ENCODE measurements around the gene RPA3.

The RPA3 gene

GRCh38 chr7:7650682-7651206 lies 67.7 kb downstream of the RPA3 start:
- no peak for DNase-seq

- DNase-seq: no peak
These were observed 70.8 kb downstream of the RPA3 start for GRCh38 chr7:7647495-7648036.

- DNase-seq: peak; percentile 25
These were observed 76.3 kb downstream of the RPA3 start for GRCh38 chr7:7642081-7642480.

- no peak for DNase-seq
These were observed 77.2 kb downstream of the RPA3 start for GRCh38 chr7:7641129-7641663.

- DNase-seq: peak; percentile 100
These were observed 77.9 kb downstream of the RPA3 start, which contains the start of gene UMAD1 for GRCh38 chr7:7640221-7641128. Gene UMAD1 (plus strand): TSS chr7:7640752. CDS start chr7:7673372, 32,620 bp downstream.

DNA sequence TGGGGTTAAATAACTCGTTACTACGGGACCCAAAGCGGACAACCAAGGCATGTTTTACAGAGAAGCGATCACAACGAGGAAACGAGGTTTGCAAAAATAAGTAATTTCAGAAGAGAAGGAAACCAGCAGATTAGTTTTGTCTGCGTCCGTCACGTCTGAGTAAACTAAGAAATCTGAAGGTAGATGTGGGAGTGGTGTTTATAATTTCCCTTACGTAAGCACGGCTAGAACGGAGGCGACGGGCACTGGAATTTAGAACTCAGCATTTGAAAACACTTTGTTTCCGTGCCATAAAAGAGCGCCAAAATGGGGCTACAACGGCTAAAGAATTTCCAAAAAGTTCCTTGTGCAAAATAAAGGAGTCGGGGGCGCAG lies 78.6 kb downstream of the RPA3 start:
- peak; percentile 50 for DNase-seq

DNA sequence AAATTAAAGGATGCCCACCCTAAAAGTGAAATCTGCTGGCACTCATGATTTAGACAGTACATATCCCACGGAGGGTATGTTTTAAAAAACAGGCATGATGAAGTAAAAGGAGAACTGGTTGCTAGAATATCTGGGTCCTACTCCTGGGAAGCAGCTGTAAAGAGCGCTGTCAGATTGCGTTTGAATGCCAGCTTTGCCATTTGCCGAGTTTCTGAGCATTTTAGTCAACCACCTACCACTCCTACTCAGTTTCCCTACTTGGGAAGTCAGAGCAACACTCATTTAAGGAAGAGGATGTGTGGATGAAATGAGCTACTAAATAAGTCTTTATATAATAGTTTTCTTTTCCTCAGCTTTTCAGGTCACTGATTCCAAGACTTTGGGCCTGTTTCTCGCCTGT lies 79.0 kb downstream of the RPA3 start:
- DNase-seq: peak; percentile 30

DNA sequence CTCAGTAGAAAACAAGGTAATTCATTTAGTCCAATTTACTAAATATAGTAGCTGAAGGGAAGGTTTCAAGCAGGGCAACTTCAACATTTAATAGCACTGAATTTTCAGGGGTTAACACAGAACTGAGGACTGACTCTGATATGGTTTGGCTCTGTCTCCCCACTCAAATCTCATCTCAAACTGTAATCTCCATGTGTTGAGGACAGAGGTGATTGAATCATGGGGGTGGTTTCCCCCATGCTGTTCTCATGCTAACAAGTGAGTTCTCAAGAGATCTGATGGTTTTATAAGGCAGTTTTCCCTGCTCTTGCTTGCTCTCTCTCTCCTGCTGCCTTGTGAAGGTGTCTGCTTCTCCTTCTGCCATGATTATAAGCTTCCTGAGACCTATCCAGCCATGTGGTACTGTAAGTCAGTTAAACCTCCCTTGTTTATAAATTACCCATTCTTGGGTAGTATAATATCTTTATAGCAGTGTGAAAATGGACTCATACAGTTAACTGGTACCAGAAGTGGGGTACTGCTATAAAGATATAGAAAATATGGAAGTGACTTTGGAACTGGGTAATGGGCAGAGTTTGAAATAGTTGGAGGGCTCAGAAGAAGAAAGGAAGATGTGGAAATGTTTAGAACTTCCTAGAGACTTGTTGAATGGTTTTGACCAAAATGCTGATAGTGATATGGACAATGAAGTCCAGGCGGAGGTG lies 87.6 kb downstream of the RPA3 start:
- DNase-seq: no peak

GRCh38 chr7:7628476-7628875 lies 89.9 kb downstream of the RPA3 start:
- no peak for DNase-seq

DNA sequence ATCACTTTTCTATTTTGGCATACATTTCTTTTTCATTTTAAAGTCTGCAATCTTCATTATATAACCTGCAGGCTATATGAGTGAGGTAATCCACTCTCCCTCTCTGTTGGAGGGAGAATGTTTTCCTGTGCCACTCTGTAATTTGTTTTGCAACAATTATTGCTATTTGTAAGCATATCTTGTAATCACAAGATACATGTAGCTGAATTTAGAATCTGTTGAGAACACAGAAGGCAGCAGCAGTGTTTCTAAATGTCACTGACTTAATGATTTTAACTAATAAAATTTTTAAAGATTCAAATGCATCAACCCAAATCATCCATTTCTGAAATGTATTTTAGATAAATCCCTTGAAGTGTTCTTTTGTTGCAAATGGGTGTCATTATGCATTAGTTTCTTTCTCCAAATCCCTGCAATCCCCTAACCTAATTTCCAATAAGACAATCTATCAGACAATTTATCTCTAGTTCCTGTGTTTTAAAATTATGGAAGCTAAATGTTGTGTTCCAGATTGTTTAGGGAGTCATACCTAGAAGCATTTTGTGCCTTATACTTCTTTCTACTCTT lies 97.7 kb downstream of the RPA3 start:
- DNase-seq: no peak

- no peak for DNase-seq
These were observed 98.2 kb downstream of the RPA3 start for GRCh38 chr7:7620236-7620635.

GRCh38 chr7:7618410-7618809 lies 100.0 kb downstream of the RPA3 start:
- no peak for DNase-seq

- peak; percentile 41 for DNase-seq
These were observed 100.9 kb downstream of the RPA3 start for GRCh38 chr7:7617550-7617949.

DNA sequence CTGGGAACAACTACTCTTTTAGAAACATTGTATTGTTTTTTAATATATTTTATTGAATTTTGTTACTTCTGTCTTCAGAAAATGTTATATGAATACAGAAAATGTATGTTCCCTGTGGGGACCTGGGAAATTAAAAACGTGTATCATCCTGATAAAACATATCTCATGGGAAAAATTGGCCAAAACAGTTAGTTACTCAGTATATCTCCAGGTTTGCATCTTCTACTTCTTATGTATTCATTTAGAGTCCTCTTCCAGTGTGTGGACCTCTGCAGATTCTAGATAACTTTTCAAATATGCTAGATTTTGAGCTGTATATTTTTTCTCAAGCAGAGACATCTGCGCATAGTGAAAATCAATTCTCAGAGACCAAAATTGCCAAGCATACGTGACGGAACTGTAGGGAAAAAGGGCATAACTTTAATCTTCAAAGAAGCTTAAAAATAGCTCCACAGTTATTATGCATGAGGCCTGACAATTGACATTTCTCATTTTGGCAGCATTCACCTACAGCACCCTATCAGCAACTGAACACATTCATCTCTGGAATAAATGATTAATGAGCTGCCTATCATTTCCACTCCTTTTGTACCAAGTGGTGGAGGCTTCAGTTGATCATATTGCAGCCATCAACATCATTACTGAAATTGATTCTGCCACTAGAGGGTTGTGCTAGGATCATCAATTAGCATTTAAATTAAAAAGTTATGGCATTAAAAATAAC lies 104.2 kb downstream of the RPA3 start:
- DNase-seq: peak; percentile 67

DNA sequence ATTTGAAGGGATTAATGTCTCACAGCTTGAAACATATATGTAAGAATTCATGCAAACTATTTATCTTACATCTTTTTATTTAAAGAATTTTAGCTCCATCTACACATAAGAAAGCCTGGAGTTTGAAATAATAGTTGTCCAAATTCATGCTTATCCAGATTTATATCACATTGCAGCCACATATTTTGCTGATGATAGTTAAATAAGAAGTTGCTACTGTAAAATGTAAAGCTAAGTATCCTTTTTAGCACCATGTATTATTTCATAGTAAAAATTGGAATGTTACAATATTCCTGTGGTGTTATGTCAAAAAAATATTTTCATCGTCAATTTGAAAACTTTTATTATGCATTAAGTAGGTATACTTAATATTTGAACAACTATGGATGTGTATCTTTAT lies 105.2 kb downstream of the RPA3 start:
- DNase-seq: no peak

GRCh38 chr7:7612519-7612918 lies 105.9 kb downstream of the RPA3 start:
- no peak for DNase-seq

GRCh38 chr7:7609330-7609729 lies 109.1 kb downstream of the RPA3 start:
- DNase-seq: no peak

DNA sequence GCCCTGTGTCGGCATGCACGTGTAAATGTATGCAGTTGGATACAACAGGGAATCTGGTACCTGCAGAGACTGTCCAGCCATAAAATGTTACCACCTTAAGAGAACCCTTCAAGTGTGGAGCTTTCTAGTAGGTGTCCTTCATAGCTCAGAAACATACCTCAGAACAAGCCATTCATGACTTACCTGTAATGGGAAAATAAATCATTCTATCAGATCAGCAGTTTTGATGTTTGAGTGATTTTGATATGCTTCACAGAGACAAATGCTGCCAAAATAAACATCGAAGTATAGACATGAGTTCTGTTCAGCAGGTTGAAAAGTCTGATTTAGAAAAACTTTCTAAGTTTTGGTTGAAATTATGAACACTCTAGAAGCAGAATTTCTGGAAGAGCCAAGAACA lies 111.4 kb downstream of the RPA3 start:
- DNase-seq: no peak

DNA sequence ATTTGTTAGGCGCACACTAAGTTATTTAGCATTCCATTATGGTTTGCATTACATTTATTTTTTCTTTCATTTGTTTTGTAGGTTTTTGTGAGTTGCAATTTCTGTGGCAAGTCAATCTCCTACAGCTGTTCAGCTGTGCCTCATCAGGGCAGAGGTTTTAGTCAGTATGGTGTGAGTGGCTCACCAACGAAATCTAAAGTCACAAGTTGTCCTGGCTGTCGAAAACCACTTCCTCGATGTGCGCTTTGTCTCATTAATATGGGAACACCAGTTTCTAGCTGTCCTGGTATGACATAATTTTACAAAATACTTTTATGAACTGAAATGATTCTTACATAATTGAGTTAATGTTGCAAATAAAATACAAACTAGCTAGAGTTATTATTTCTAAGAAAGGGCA lies 122.2 kb downstream of the RPA3 start:
- peak; percentile 58 for DNase-seq

DNA sequence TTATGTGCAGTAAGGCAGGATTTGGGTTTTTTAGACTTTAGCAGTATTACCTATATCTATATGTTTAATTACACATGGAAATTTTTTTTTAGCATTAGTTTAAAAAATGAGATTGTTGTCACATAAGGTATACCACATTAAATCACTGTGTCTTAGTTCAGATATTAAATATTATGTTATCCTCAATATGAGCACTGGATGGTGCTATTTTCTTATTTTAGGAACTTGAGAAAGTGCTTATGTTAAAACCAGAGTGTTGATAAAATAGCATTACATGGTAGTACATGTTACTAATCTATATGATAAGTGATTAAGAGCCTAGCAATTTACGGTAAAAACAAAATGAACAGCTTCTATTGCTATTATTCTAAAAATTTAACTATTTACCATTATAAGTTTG lies 123.0 kb downstream of the RPA3 start:
- DNase-seq: peak; percentile 77
